K562 (cell line): ENCODE data around the gene MKNK1. TPM values are rescaled to one million over a fixed set of nuclear protein-coding genes. Genes with fewer than 3 reads are reported as not detected.

Experiments used
- ATAC-seq: fragments of 200-7000 bp; cut with Tn5 transposase; 3 replicates; pipeline ENCODE4 v1.9.1; 2020; ENCODE audit warnings: moderate library complexity
- BruUV-seq: library from RNA; stranded (reverse); fragments of 400-500 nt; replicated peaks from 2 replicates; lab custom pipeline; 2021; lab: Mats Ljungman, UMichigan
- CTCF ChIA-PET: fragments of 300-600 bp; formaldehyde crosslinking; extraction: SDS; loops from one replicate; lab custom pipeline; 2021; ENCODE audit warnings: low intra/inter-chr PET ratio; lab: Yijun Ruan, JAX
- POLR2A ChIA-PET: fragments of 300-600, 350-650 bp; sonication (Branson Sonifier 250); formaldehyde crosslinking; extraction: SDS; loops from one replicate; lab custom pipeline; 2021; ENCODE audit warnings: antibody characterized with exemption, inconsistent platforms; lab: Yijun Ruan, JAX
- DNase-seq, 4 experiments: peaks; one replicate each; pipeline versions ENCODE4 v3.0.0 to v3.0.0-alpha.2; 2011 to 2018; ENCODE audit warnings: low spot score in 3 of 4, mixed read lengths in 3 of 4; ENCODE audit errors: extremely low read depth in 1 of 4
- FAIRE-seq: peaks from 2 replicates; lab custom pipeline; 2011; peaks lifted over from hg19 to GRCh38; lab: Jason Lieb, UNC
- H2AFZ ChIP-seq: 2 replicates; pipeline ENCODE4 v1.6.0; 2011; ENCODE audit warnings: low read depth, low read length, control low read depth, inconsistent platforms
- H3K27ac ChIP-seq: fragments of 200-600 bp; 3 replicates; pipeline ENCODE4 v1.8.0; 2011; ENCODE audit warnings: low read depth, mild to moderate bottlenecking, control low read depth, inconsistent platforms, low read length, moderate library complexity, mixed read lengths; ENCODE audit errors: extremely low read depth
- H3K27me3 ChIP-seq, 2 experiments: fragments of 300-600 bp in 1 of 2; 2 replicates in 1 of 2; 3 replicates in 1 of 2; pipeline versions ENCODE4 v1.6.0 to v1.8.0; 2011; ENCODE audit warnings: inconsistent platforms in 2 of 2, low read length in 2 of 2, mild to moderate bottlenecking in 1 of 2, mixed read lengths in 1 of 2, moderate library complexity in 1 of 2; ENCODE audit not compliant: control insufficient read depth in 2 of 2, insufficient read depth in 2 of 2
- H3K36me3 ChIP-seq: fragments of 300-600 bp; 3 replicates; pipeline ENCODE4 v1.8.0; 2011; ENCODE audit warnings: mild to moderate bottlenecking, low read length, inconsistent platforms; ENCODE audit not compliant: control insufficient read depth, insufficient read depth
- H3K4me1 ChIP-seq, 2 experiments: fragments of 200-600 bp in 1 of 2; replicated peaks in 1 of 2; 2 replicates in 1 of 2; 3 replicates in 1 of 2; pipeline versions ENCODE4 v1.5.1 to v1.8.0; 2011; ENCODE audit warnings: inconsistent platforms in 2 of 2, low read length in 2 of 2, mild to moderate bottlenecking in 1 of 2, mixed read lengths in 1 of 2, moderate library complexity in 1 of 2; ENCODE audit not compliant: control insufficient read depth in 2 of 2, insufficient read depth in 2 of 2
- H3K4me2 ChIP-seq: 2 replicates; pipeline ENCODE4 v1.6.1; 2011; ENCODE audit warnings: low read length, control low read depth, inconsistent platforms, mixed read lengths; ENCODE audit not compliant: insufficient read depth
- H3K4me3 ChIP-seq: fragments of 200-600 bp; sonication (generic), shearing (Covaris generic); 2 replicates; pipeline ENCODE4 v1.5.1; 2016; ENCODE audit warnings: control low read depth, inconsistent platforms
- H3K79me2 ChIP-seq: fragments of 200-600 bp; 3 replicates; pipeline ENCODE4 v1.8.0; 2011; ENCODE audit warnings: low read length, inconsistent platforms; ENCODE audit not compliant: control insufficient read depth, insufficient read depth
- H3K9ac ChIP-seq, 2 experiments: 2 replicates each; pipeline versions ENCODE4 v1.6.0 to v1.6.1; 2011; ENCODE audit warnings: low read depth in 2 of 2, low read length in 2 of 2, control low read depth in 1 of 2, inconsistent platforms in 1 of 2, mild to moderate bottlenecking in 1 of 2, mixed read lengths in 1 of 2; ENCODE audit not compliant: insufficient read depth in 1 of 2
- H3K9me1 ChIP-seq: one replicate; pipeline ENCODE4 v1.6.0; 2011; ENCODE audit warnings: inconsistent platforms, mild to moderate bottlenecking, low read length, moderate library complexity; ENCODE audit not compliant: control insufficient read depth, insufficient read depth
- H3K9me3 ChIP-seq: replicated peaks from 2 replicates; pipeline ENCODE4 v1.5.1; 2011; ENCODE audit warnings: low read depth, low read length, inconsistent platforms; ENCODE audit not compliant: control insufficient read depth, insufficient read depth
- H4K20me1 ChIP-seq: replicated peaks from 2 replicates; pipeline ENCODE4 v1.6.1; 2011; ENCODE audit warnings: low read length, inconsistent platforms, mixed read lengths; ENCODE audit not compliant: control insufficient read depth, insufficient read depth
- CBFB ChIP-seq: sonication (generic); formaldehyde crosslinking; IDR thresholded peaks from 2 replicates; pipeline ENCODE4 v1.4.0; 2020; ENCODE audit warnings: mild to moderate bottlenecking, missing genetic modification reagents
- FOXA3 ChIP-seq, 2 experiments: fragments of 450-650 bp in 1 of 2; sonication (generic) in 1 of 2; formaldehyde crosslinking; IDR thresholded peaks in 1 of 2; conservative IDR thresholded peaks in 1 of 2; 2 replicates each; pipeline versions ENCODE4 v1.4.0 to v1.8.0; 2020 to 2022; ENCODE audit warnings: mild to moderate bottlenecking in 2 of 2, missing genetic modification reagents in 1 of 2
- KDM5B ChIP-seq: fragments of 200-600 bp; sonication (generic); IDR thresholded peaks from 2 replicates; pipeline ENCODE4 v1.6.1; 2012; ENCODE audit warnings: low read depth, mild to moderate bottlenecking, moderate library complexity, low read length, control low read depth, inconsistent platforms; ENCODE audit not compliant: insufficient replicate concordance
- ZBTB11 ChIP-seq, 3 experiments: fragments of 200-800 bp in 1 of 3; fragments of 250-450 bp in 1 of 3; fragments of 450-650 bp in 1 of 3; sonication (Bioruptor Pico) in 1 of 3; sonication (Bioruptor generic) in 1 of 3; formaldehyde crosslinking in 1 of 3; IDR thresholded peaks; 2 replicates each; pipeline versions ENCODE4 v1.6.1 to v1.8.0; 2016 to 2022; ENCODE audit warnings: mild to moderate bottlenecking in 2 of 3, missing genetic modification characterization in 2 of 3, missing compliant biosample characterization in 1 of 3, moderate library complexity in 1 of 3
- ZNF740 ChIP-seq, 3 experiments: fragments of 200-800 bp in 1 of 3; sonication (Bioruptor generic) in 1 of 3; sonication (generic) in 1 of 3; formaldehyde crosslinking in 1 of 3; IDR thresholded peaks; 2 replicates each; pipeline versions ENCODE4 v1.6.1 to v1.8.0; 2016 to 2022; ENCODE audit warnings: mild to moderate bottlenecking in 2 of 3, missing compliant biosample characterization in 2 of 3, missing genetic modification characterization in 2 of 3, missing genetic modification reagents in 1 of 3
- WGBS: fragments of 100-300 bp; shearing (Covaris generic); methylation state at CpG from one replicate; pipeline ENCODE4 v1.1.6; 2016; ENCODE audit warnings: low coverage, mixed read lengths; ENCODE audit not compliant: insufficient coverage; ENCODE audit errors: missing lambda C conversion rate; 5-methylcytosine and 5-hydroxymethylcytosine counted together
- in situ Hi-C: fragments of 300-500 bp; cut with MboI; formaldehyde crosslinking; loops from 4 replicates; pipeline ENCODE4 v1.15.0; 2018; ENCODE audit warnings: inconsistent platforms, mixed read lengths
- intact Hi-C: fragments of 100-400 bp; cut with micrococcal nuclease; formaldehyde crosslinking; loops from 2 replicates; pipeline ENCODE4 v1.14.2; 2022
- polyA plus RNA-seq, 8 experiments: library from polyadenylated mRNA; depleted of rRNA in 4 of 8; stranded (reverse) in 5 of 8; unstranded in 3 of 8; fragments of >200 nt; fragmentation: Nextera tagmentation in 2 of 8; fragmentation: Illumina TruSeq in 1 of 8; extraction: Ambion mirVana in 2 of 8; extraction: Trizol in 1 of 8; gene quantifications; 2 replicates each; pipeline versions ENCODE4 v1.2.1 to v1.2.3, GENCODE V29; 2011 to 2014; ENCODE audit warnings: inconsistent platforms in 1 of 8, missing spikeins in 1 of 8
- total RNA-seq, 7 experiments: library from RNA; depleted of rRNA in 6 of 7; stranded (reverse); fragments of >200 nt in 6 of 7; fragmentation: Illumina TruSeq in 2 of 7; extraction: Trizol in 2 of 7; gene quantifications; 2 replicates each; pipeline versions ENCODE4 v1.2.1 to v1.2.3, GENCODE V29; 2011 to 2021; ENCODE audit warnings: low replicate concordance in 1 of 7

Gene MKNK1
- total and polyA plus RNA-seq, 9 of the 15 experiments (the other 6 are each of a cell fraction or from before 2014, with no cell fraction given) = 27.7 to 51.3 (median 43.7) TPM

DNA sequence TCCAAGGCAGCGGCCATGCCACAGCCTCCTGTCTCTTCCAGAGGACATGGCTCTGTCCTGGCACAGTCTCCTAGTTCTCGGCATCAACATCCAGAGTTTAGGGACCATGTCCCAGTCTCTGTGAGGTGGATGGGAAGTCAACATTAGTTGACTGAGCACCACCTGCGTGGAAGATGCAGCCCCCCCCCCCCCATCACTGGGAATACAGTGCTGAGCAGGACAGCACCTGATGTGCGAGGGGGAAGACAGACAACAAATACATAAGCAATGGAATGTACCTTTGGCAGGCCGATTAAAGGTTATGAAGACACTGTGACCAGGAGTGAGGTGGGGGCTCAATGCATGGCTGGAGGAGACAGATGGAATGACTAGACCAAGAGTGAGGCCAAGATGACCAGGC, 79.2 kb downstream of the MKNK1 start:
- CTCF ChIA-PET = interaction anchor here (6.0 kb wide), 1 partner anchor 46 kb away, joined by 137 read pairs; no protein-coding TSS in a partner anchor

More for the DNA sequence above, 79.2 kb downstream of the MKNK1 start:
- H4K20me1 ChIP-seq = no peaks in the 10 kb centered on the region
- H3K9ac ChIP-seq = peak overlapping the region in 1 of 2 experiments; percentile 5; a peak in 1 of 4 replicates
- peaks cover 74 to 77% of the 10 kb centered on the region in 2 experiments for H3K4me1 ChIP-seq
- DNase-seq = no peak
- H3K79me2 ChIP-seq = no peaks in the 10 kb centered on the region
- no TSS peak for BruUV-seq
- H2AFZ ChIP-seq = no peak overlapping the region
- FAIRE-seq = no peak
- intact Hi-C loops = no loop called here
- no peak overlapping the region for H3K4me3 ChIP-seq
- POLR2A ChIA-PET = no interaction called here
- peak; percentile 92 for TF ChIP-seq ZNF740 (CRISPR knock-in tag; IDR thresholded peaks at IDR 0.05)
- TF ChIP-seq ZNF740 (tag; IDR thresholded peaks at IDR 0.05) = no peak
- 0 out of 2 replicates have a peak, but pooled peaks have one; percentile 31 for TF ChIP-seq CBFB (CRISPR knock-in tag)
- peak; percentile 4 for TF ChIP-seq KDM5B
- 0 out of 4 replicates have a peak, but pooled peaks of 1 of the 2 experiments have one; percentile 6 for TF ChIP-seq FOXA3 (CRISPR knock-in tag; conservative IDR thresholded peaks at IDR 0.05 in 1 of 2, IDR thresholded peaks at IDR 0.05 in 1 of 2)
- no peak for TF ChIP-seq ZBTB11 (CRISPR knock-in tag; IDR thresholded peaks at IDR 0.05)
- TF ChIP-seq, all 486 proteins: peak for 4
- Histone ChIP-seq H3K9me3 (no peaks in the 10 kb centered on the region), H3K27ac (no peak overlapping the region), H3K27me3 (no peaks in the 10 kb centered on the region), H3K36me3 (no peaks in the 10 kb centered on the region), H3K4me2 (no peak overlapping the region), H3K9me1 (peaks cover 4% of the 10 kb centered on the region)
- in situ Hi-C loops = loop anchor here (5.0 kb wide), 2 partner anchors 48 to 78 kb away; no protein-coding TSS in a partner anchor
- 70% methylated on average over 5 of the region's 5 CpGs for WGBS
- no peak for ATAC-seq
